K562 (cell line): ENCODE measurements around the gene DNAJC17. TPM values are rescaled to one million over a fixed set of nuclear protein-coding genes. Genes with fewer than 3 reads are reported as not detected.

Source experiments
- ARHGAP35 ChIP-seq: fragments of 450-650 bp; IDR thresholded peaks from 2 replicates; pipeline ENCODE4 v1.6.1; 2018; ENCODE audit not compliant: partially characterized antibody
- EP400 ChIP-seq: fragments of 450-650 bp; IDR thresholded peaks from 2 replicates; pipeline ENCODE4 v1.6.1; 2017; ENCODE audit warnings: antibody characterized with exemption, mild to moderate bottlenecking, moderate library complexity
- ETV1 ChIP-seq: fragments of 450-650 bp; conservative IDR thresholded peaks from 2 replicates; pipeline ENCODE4 v1.6.1; 2016; ENCODE audit warnings: missing genetic modification characterization, control low read depth, low read depth, missing compliant biosample characterization
- FOXP4 ChIP-seq: sonication (generic); formaldehyde crosslinking; IDR thresholded peaks from 2 replicates; pipeline ENCODE4 v1.8.0; 2022; ENCODE audit warnings: mild to moderate bottlenecking, missing genetic modification reagents, borderline replicate concordance
- GTF2E2 ChIP-seq: fragments of 200-800 bp; sonication (Bioruptor generic); IDR thresholded peaks from 2 replicates; pipeline ENCODE4 v1.6.1; 2016; ENCODE audit warnings: missing genetic modification characterization, missing compliant biosample characterization
- HCFC1 ChIP-seq: IDR thresholded peaks from 2 replicates; pipeline ENCODE4 v1.6.1; 2012; ENCODE audit warnings: low read depth, low read length, improper control_type of control experiment
- MCM2 ChIP-seq: fragments of 450-650 bp; IDR thresholded peaks from 2 replicates; pipeline ENCODE4 v1.6.1; 2017; ENCODE audit warnings: low read depth, mild to moderate bottlenecking
- PCBP1 ChIP-seq: fragments of 200-400 bp; formaldehyde crosslinking; IDR thresholded peaks from 2 replicates; pipeline ENCODE4 v1.6.1; 2018; ENCODE audit warnings: mild to moderate bottlenecking, low read depth, low read length; ENCODE audit not compliant: poor library complexity, severe bottlenecking
- POLR2A ChIP-seq: fragments of 450-650 bp; conservative IDR thresholded peaks from 2 replicates; pipeline ENCODE4 v1.6.1; 2016
- SAP30 ChIP-seq: fragments of 200-600 bp; sonication (generic); IDR thresholded peaks from 2 replicates; pipeline ENCODE4 v1.6.1; 2012; ENCODE audit warnings: borderline replicate concordance, low read depth, mild to moderate bottlenecking, moderate library complexity, low read length, control low read depth, inconsistent platforms; ENCODE audit not compliant: insufficient read depth, poor library complexity, severe bottlenecking
- SIX5 ChIP-seq, 2 experiments: IDR thresholded peaks; 2 replicates each; pipeline ENCODE4 v1.6.1; 2011; ENCODE audit warnings: low read length in 2 of 2, borderline replicate concordance in 1 of 2, low read depth in 1 of 2, mild to moderate bottlenecking in 1 of 2, moderate library complexity in 1 of 2; ENCODE audit not compliant: insufficient read depth in 1 of 2
- ZNF512 ChIP-seq: IDR thresholded peaks from 2 replicates; pipeline ENCODE4 v1.6.1; 2016; ENCODE audit warnings: missing genetic modification characterization, missing compliant biosample characterization
- polyA plus RNA-seq, 8 experiments: library from polyadenylated mRNA; depleted of rRNA in 4 of 8; stranded (reverse) in 5 of 8; unstranded in 3 of 8; fragments of >200 nt; fragmentation: Nextera tagmentation in 2 of 8; fragmentation: Illumina TruSeq in 1 of 8; extraction: Ambion mirVana in 2 of 8; extraction: Trizol in 1 of 8; gene quantifications; 2 replicates each; pipeline versions ENCODE4 v1.2.1 to v1.2.3, GENCODE V29; 2011 to 2014; ENCODE audit warnings: inconsistent platforms in 1 of 8, missing spikeins in 1 of 8
- total RNA-seq, 7 experiments: library from RNA; depleted of rRNA in 6 of 7; stranded (reverse); fragments of >200 nt in 6 of 7; fragmentation: Illumina TruSeq in 2 of 7; extraction: Trizol in 2 of 7; gene quantifications; 2 replicates each; pipeline versions ENCODE4 v1.2.1 to v1.2.3, GENCODE V29; 2011 to 2021; ENCODE audit warnings: low replicate concordance in 1 of 7
- TF ChIP-seq, protein P1 (sequence below): fragments of 250-450 bp; sonication (Bioruptor Pico); IDR thresholded peaks from 2 replicates; pipeline ENCODE4 v1.4.0; 2020
- TF ChIP-seq, protein P2 (sequence below): sonication (generic); formaldehyde crosslinking; IDR thresholded peaks from 2 replicates; pipeline ENCODE4 v1.8.0; 2023; ENCODE audit warnings: mild to moderate bottlenecking, missing genetic modification reagents

Gene DNAJC17
- total and polyA plus RNA-seq, 9 of the 15 experiments (the other 6 are each of a cell fraction or from before 2014, with no cell fraction given) = 2.4 to 79.4 (median 44.2) TPM

GRCh38 chr15:40807028-40807887 is at the start of gene DNAJC17, which contains the start of gene ZFYVE19 (continued):
- TF ChIP-seq SAP30 = peak; percentile 62
- TF ChIP-seq ZNF512 (tag) = no peak
- peak; percentile 97 for TF ChIP-seq HCFC1
- peak; percentile 89 to 91 for TF ChIP-seq SIX5 (IDR thresholded peaks at IDR 0.05; ENCODE audit: borderline replicate concordance in 1 of 2, insufficient read depth in 1 of 2, low read depth in 1 of 2, low read length in 2 of 2)
- TF ChIP-seq EP400 = peak; percentile 71
- TF ChIP-seq POLR2A = peak; percentile 90
- TF ChIP-seq, protein P1, sequence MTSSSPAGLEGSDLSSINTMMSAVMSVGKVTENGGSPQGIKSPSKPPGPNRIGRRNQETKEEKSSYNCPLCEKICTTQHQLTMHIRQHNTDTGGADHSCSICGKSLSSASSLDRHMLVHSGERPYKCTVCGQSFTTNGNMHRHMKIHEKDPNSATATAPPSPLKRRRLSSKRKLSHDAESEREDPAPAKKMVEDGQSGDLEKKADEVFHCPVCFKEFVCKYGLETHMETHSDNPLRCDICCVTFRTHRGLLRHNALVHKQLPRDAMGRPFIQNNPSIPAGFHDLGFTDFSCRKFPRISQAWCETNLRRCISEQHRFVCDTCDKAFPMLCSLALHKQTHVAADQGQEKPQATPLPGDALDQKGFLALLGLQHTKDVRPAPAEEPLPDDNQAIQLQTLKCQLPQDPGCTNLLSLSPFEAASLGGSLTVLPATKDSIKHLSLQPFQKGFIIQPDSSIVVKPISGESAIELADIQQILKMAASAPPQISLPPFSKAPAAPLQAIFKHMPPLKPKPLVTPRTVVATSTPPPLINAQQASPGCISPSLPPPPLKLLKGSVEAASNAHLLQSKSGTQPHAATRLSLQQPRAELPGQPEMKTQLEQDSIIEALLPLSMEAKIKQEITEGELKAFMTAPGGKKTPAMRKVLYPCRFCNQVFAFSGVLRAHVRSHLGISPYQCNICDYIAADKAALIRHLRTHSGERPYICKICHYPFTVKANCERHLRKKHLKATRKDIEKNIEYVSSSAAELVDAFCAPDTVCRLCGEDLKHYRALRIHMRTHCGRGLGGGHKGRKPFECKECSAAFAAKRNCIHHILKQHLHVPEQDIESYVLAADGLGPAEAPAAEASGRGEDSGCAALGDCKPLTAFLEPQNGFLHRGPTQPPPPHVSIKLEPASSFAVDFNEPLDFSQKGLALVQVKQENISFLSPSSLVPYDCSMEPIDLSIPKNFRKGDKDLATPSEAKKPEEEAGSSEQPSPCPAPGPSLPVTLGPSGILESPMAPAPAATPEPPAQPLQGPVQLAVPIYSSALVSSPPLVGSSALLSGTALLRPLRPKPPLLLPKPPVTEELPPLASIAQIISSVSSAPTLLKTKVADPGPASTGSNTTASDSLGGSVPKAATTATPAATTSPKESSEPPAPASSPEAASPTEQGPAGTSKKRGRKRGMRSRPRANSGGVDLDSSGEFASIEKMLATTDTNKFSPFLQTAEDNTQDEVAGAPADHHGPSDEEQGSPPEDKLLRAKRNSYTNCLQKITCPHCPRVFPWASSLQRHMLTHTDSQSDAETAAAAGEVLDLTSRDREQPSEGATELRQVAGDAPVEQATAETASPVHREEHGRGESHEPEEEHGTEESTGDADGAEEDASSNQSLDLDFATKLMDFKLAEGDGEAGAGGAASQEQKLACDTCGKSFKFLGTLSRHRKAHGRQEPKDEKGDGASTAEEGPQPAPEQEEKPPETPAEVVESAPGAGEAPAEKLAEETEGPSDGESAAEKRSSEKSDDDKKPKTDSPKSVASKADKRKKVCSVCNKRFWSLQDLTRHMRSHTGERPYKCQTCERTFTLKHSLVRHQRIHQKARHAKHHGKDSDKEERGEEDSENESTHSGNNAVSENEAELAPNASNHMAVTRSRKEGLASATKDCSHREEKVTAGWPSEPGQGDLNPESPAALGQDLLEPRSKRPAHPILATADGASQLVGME (CRISPR knock-in tag) = peak; percentile 86
- no peak for TF ChIP-seq ARHGAP35
- peak; percentile 68 for TF ChIP-seq ETV1 (tag)
- no peak for TF ChIP-seq MCM2
- TF ChIP-seq, protein P2, sequence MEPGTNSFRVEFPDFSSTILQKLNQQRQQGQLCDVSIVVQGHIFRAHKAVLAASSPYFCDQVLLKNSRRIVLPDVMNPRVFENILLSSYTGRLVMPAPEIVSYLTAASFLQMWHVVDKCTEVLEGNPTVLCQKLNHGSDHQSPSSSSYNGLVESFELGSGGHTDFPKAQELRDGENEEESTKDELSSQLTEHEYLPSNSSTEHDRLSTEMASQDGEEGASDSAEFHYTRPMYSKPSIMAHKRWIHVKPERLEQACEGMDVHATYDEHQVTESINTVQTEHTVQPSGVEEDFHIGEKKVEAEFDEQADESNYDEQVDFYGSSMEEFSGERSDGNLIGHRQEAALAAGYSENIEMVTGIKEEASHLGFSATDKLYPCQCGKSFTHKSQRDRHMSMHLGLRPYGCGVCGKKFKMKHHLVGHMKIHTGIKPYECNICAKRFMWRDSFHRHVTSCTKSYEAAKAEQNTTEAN = peak; percentile 77; the same call in 1 of the 2 replicates
- no peak for TF ChIP-seq GTF2E2
- TF ChIP-seq FOXP4 = 0 out of 2 replicates have a peak, but pooled peaks have one; percentile 79
- peak; percentile 35 for TF ChIP-seq PCBP1
